ENCODE measurements around the gene TM4SF1.

TM4SF1 gene

GRCh38 chr3:149321136-149321535 lies 56.3 kb downstream of the TM4SF1 start:
- no peak overlapping the region for H3K4me3 Mint-ChIP-seq
- no peak for DNase-seq
- H3K27me3 Mint-ChIP-seq (ENCODE audit: low read depth, poor library complexity): no peaks in the 10 kb centered on the region
- H3K27ac Mint-ChIP-seq: no peak overlapping the region
- TF ChIP-seq CTCF (IDR thresholded peaks at IDR 0.05): no peak
- peaks cover 9% of the 10 kb centered on the region for H3K4me1 Mint-ChIP-seq
- H3K36me3 Mint-ChIP-seq (ENCODE audit: low read depth): no peaks in the 10 kb centered on the region
- no peaks in the 10 kb centered on the region for H3K9me3 Mint-ChIP-seq

- no peaks in the 10 kb centered on the region for H3K9me3 Mint-ChIP-seq
- H3K4me3 Mint-ChIP-seq: no peak overlapping the region
- H3K36me3 Mint-ChIP-seq (ENCODE audit: low read depth): no peaks in the 10 kb centered on the region
- TF ChIP-seq CTCF (IDR thresholded peaks at IDR 0.05): no peak
- no peak for DNase-seq
- H3K4me1 Mint-ChIP-seq: peaks cover 11% of the 10 kb centered on the region
- H3K27me3 Mint-ChIP-seq (ENCODE audit: low read depth, poor library complexity): peaks cover 4% of the 10 kb centered on the region
- no peak overlapping the region for H3K27ac Mint-ChIP-seq
Observed at GRCh38 chr3:149319750-149320149, 57.7 kb downstream of the TM4SF1 start.

Measured in nephron progenitor cell (in vitro differentiated cells).